Mesenteric fat pad (tissue), 1 donor: ENCODE data around the gene ARHGAP15. TPM values are rescaled to one million over a fixed set of nuclear protein-coding genes. Genes with fewer than 3 reads are reported as not detected.

ENCODE experiments used
- DNase-seq: peaks from one replicate; pipeline ENCODE4 v3.0.0-alpha.2; 2020; ENCODE audit warnings: low spot score
- total RNA-seq: library from RNA; stranded (reverse); fragmentation: NEBNext Ultra II Directional; extraction: Animal tissue kit (Norgen Biotek cat#: 25700); gene quantifications from one replicate; pipeline ENCODE4 v1.2.1, GENCODE V29; 2021
- donor health status: DM: yes; HTN: yes; CAD: no.

ARHGAP15 gene
- total RNA-seq, 1 donor from 2014 or later = 11.6 TPM

DNA sequence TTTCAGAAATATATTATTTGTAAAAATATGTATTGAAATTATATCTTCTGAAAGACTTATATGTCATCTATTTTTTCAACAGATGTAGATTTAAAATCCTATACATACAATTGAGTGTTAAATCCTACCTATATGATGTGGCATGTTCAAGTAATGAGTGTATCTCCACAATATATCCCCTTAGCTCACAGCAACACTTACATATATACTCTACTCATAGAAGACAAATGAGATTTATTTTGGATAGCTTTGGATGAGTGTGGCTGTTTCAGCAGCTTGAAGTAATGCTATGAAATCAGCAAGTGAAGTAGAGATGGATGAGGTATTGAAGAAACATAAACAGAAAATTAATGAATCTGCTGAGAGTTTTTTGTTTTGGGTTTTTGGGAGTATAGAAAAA, 263.1 kb downstream of the ARHGAP15 start:
- no peak for DNase-seq

DNA sequence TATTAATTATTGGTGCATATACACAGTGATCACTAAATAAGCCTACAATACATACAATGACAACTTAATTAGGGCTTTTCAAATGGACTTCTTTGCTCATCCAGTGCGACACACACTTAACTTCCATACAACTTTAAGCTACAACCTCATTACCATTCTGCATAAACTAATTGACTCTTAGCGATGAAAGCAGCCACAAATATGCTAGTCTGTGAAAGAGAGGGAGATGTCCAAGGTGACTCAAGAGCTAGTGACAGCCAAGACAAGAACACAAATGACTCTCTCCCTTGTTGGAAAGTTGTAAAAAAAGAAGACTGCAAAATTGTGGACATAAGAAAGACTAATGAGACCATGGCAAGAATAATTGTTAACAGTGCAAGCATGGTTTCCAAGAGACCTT, 264.8 kb downstream of the ARHGAP15 start:
- DNase-seq = no peak

DNA sequence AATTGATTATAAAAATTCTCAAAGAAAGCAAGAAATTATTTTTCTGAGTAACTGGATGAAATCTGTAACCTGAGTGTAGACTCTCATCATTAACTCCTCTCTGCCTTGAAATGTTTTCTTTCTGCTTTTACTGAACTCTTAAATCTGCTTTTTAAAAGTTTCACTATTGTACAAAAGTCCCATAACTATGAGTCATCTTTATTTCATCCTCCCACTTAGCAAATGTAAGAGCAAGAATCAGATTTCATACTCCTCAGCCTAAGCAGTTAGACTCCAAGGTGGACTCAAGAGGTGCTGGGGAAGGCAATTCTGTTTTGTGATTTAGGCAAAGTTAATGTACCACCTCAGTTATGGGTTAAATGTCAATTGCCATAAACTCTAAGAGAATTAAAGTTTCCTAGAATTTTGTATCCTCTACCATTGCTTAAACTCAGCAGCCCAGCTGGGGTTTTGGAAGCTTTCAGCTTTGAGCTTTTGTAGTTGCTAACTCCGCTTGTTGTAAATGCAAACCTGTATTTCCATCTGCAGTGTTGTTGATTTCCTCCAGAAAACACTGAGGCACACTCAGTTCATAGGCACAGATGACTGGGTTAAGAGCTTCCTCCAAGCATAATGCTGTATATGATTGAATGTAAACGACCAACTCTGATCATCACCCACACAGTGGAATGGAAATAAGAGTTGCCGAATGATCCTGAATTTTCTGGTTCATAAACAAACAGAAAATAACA, 268.8 kb downstream of the ARHGAP15 start:
- DNase-seq = no peak

DNA sequence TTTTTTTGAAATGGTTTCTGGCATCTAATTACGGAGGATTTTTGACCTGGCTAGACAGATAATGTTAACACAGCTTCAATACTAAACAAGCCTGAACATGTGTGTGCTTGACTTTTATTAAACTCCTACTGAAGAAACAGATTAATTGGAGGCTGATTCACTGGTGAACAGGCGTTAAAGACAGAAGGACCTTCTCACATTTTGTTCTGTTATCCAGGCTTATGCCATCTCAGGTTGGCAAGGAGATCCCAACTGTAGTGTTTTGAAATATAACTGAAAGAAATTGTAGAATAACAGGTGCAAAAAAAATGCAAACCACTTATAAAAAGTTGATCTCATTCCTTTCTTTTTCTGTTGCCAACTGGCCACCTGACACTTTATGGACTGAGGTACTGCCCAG, 269.6 kb downstream of the ARHGAP15 start:
- DNase-seq = no peak

DNA sequence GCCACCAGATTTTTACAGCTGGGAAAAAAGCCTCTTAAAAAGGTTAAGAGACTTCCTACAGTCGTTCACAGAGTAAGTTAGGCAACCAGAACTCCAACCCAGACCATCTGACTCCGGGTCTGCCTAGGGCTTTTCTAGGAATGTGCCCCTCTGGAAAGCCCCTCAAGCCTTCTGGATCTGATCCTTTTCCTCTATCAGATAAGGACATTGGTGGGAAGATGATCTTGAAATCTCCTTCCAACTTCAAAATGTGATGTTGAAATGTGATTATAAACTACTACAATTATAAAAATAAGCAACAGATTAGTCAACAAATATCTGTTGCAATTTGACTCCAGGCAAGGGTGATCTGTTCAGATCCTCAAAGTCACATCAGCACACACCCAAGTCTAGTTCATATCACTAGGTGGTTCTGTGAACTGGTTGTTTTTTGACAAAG, 270.4 kb downstream of the ARHGAP15 start:
- no peak for DNase-seq

DNA sequence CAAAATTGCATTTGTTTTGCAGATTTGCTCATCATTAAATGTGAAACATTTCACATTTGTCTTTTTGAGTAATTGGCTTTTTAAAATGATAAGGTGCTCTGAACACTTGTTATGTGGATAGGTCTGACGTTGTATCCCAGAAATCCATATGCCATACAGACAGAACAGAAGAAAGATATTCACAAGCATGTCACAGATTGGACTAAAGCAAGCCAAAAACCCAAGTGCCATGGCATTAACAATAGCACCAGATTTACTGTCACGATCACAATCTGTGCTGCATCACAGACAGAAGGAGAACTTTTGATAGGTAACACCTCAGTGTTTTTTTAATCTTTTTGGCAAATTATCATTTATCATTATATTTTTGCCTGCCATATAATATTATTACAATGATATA, 272.6 kb downstream of the ARHGAP15 start:
- DNase-seq = no peak

DNA sequence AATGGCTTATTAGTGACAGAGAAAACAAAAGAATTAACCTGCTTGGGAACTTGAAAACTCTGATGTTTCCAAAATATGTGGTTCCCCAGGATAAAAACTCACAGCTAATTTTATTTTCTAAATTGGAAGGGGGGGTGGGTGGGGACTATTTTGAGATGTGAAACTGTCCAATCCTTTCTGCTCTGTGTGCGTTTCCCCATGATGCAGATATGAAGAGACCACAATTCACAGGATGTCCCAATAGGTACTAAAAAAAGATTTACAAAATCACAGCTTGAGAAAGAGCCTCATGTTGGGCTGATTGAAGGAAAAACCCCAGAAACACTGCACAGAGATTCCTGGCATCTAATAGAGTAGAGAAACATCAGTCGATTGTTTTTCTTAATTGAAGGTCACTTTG, 273.2 kb downstream of the ARHGAP15 start:
- no peak for DNase-seq

DNA sequence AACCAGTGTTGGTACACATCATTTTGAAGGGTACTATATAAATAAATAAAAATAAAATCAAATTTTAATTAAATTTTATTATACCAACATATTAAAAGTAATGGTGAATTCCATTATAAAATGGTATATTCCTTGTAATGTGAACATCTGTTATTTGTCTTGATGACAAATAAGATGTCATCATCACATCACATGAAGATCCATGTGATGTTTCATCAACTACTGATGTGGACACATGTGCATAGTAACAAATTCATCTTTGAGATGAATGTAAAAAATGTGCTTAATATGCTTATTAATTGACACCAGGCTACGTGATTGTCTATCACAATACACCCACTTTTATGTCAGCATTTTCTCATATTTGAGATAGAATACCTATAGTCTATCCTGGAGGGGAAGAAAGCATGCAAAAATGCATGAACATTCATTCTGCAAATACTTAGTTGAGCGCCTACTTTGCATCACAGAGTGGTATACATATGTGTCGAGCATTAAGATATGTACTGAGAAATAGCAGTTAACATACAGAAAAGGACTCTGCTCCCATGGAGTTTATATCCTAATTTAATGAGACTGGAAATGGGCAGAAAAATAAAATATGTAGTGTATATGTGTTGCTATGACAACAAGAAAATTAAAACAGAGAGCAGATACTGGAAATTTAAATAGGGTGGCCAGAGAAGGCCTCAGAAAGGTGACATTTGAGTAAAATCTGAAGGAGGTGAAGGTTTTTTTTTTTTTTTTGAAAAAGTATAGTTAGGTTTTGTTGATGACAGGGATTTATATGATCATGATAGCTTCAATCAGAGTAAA, 281.1 kb downstream of the ARHGAP15 start:
- no peak for DNase-seq

DNA sequence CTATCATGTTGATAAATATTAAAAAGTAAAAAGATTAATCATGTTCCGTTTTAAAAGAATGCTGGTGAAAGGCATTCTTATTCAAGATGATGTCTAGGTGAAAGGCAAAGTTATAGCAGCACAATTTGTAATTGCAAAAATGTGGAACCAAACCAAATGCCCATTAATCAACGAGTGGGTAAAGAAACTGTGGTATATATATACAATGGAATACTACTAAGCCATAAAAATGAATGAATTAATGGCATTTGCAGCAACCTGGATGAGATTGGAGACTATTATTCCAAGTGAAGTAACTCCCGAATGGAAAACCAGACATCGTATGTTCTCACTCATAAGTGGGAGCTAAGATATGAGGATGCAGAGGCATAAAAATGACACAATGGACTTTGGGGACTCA, 286.4 kb downstream of the ARHGAP15 start:
- DNase-seq = no peak

DNA sequence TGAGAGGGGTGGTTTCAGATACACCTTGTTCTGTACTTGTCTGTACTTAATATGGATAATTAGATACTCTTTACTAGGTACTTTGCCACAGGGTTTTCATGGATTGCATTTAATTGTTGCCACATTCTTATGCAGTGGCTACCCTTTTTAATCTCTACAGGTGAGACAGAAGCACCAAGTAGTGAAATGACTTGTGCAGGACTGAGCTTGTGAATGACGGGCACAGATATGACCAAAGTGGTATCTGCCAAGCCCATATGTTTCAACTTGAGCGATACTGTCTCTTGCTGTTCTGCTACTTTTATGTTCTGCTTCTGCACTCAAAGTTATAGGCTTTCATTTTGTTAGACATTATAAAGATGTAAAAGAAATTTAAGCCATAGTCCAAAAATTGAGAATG, 288.2 kb downstream of the ARHGAP15 start:
- no peak for DNase-seq

DNA sequence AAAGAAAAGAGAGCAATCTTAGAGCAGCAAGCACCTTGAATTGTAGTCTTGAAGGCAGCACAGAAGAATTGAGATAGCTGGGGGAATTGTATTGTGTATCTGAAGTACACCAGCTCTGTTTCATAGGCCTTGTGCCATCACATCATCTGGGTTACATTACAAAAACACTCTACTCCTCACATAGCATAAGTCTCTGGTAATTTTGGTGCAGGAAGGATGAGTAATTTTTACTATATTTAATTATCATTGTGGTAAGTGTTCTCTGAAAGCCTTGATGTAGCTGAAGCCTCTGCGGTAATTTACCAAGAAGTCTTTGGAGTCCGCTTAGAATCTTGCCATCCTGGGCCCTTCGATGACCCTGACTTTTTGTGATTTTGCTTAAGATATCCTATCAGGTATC, 291.1 kb downstream of the ARHGAP15 start:
- DNase-seq = no peak

DNA sequence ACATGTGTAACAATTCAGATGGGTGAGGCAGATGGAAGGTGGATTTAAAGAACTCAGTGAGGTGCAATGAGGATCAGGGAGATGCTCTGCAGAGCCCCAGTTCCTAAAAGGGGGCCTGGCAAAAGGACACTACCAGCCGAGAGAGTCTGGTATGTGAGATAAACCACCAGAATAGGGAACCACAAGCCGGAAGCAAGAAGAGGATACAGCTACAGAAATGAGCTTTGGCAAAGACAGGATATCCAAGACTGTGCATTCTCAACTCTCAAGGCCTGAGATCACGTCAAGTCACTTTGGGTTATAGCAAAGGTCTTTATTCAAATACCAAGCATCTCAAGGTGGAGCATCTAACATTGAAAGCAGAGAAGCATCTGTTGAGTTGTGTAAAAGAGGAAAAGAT, 293.5 kb downstream of the ARHGAP15 start:
- DNase-seq = no peak

DNA sequence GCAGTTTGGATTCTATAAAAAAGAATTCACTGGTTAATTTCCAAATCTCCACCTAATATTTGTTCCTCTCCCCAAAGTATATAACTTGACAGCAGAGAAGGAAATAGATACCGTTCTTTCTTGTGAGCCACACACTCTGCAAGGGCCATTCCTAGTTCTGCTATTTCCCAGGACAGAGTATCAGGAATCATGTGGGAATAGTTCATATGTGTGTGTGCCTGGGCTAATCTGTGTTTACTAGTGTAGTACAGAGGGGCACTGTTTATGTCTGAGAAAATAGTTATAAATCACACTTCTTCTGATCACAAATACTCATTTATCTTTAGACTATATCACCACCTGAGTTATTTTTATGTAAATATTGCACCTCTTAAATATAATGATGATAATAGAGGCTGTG, 296.7 kb downstream of the ARHGAP15 start:
- DNase-seq = no peak

DNA sequence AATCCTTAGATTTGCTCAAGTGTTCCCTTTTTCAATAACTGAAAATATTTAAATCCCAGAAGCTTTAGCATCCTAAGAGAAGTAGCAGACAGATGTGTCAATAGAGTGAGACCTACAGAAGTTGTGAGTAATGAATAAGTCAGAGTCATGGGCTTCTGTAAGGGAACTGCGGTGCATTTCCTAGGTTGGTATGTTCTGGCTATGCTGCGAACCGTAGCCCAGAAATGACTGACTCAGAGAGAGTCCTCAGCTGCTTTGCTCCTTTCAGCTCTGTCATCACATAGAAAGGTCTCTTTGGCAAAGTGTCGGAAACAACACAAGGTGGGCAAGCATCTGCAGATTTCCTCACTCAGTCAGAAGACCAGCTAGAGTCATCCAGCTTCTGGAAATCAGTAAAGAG, 297.1 kb downstream of the ARHGAP15 start:
- no peak for DNase-seq

DNA sequence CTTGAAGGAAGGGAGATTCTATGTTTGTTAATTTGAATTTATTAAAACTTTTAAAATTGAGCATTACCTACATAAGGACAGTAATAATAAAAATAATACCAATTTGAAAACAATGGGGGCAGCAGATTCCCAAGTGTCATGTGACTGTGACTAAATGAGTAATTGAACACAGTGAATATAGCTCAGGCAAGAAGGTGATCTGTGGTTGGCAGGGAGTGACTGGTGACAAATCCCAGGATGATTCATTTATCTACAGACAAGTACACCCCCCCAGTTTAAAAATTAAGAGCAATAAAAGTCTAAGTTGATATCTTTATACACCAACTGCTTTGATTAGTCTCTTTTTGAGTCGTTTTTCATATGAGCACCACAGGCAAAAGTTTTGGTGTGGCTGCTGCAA, 299.5 kb downstream of the ARHGAP15 start:
- no peak for DNase-seq

DNA sequence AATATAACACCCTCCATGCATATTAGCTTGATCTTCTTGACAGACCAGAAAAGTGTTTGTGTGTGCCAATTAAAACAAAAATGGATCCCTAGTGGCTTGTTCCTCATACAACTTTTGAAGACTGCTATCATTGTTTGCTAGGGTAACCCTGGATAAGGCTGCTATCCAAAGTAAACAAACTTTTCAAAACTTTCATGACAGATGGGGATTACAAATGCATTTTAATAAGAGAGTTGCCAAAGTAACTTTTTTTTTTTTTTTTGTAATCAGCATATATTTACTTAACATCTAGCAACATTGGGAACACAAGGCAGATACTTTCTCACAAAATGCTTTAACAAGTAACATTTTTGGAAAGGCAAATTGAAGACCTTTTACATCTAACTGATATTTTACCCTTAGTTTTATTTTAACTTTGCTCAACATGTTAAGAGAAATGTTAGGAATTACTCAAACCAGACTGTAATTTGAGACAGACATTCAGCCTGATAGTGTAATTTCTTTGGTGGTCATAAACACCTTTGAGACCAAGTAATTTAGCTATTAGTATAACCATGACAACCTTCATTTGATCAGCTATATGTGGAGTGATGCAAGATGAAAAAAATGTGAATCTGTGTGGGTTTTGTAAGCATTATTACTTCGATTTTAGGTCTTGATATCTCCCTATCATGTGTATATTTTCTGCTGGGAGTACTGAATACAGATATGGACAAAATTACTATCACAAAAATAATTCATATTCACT, 300.9 kb downstream of the ARHGAP15 start:
- DNase-seq = no peak

DNA sequence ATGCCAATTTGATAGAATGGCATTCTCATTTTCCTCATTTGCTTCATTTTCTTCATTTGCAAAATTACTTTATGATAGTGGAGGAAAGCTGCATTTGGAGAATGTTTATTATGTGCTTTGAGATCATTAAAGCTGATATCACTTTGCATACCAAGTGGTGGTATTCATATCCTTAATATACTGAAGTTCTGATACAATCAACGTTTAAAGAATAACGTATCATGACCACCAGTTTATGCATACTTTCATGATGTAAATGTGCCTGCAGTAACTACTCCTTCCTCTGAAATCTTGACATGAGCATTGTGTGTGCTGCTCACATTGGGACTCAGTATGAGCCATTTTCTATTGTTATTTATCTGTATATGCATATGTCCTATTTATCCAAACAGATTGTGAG, 302.1 kb downstream of the ARHGAP15 start:
- no peak for DNase-seq

DNA sequence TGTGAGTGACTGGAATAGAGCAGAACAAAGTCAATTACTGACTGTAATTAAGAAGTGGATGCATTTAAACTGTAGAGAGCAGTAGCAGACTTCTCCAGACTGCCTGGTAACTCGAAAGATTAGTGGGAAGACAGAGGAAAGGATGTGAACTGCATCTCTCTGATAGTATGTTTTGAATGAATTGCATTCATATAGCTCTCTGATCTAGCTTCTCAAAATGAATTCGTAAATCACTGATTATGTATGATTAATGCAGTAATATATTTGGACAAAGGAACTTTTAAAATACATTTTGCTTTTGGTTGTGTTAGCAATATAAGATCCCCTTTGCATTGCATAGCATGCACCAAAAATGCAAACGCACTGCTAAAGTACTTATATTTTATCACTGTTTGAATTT, 304.0 kb downstream of the ARHGAP15 start:
- DNase-seq = no peak

DNA sequence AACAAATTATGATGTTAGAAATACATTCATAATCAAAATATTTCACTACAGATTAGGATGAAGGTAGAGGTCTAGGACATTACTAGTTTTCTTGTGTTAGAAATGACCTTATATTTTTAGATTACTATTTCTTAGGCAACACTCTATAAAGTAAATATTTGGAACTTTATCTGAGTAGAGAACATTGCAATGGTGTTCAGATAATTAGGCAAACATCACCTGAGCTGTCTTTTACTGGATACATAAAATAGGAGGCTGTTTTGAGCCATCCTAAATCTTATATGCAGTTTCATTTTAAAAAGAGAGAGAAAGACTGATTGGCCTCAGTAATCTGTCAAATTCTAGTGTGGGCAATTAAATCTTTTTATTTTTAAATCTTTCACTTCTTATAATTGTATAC, 304.6 kb downstream of the ARHGAP15 start:
- no peak for DNase-seq

DNA sequence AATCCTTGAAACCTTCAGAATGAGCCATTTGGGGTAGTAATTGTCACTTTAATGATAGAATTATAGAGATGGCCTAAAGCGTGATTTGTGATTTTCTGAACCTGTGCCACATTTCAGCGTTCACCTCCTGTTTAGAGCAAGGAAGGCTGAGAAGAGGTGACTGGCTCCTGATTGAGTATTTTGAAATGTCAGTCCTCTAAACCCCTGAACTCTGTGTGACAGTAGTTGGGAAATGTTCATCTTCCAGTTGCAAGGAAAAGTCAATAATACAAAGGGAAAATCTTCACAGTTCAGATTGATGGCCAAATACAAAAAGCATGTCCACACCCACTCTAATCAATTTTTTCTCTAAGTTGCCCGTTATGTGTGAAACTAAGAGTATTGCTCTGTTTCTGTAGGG, 305.2 kb downstream of the ARHGAP15 start:
- no peak for DNase-seq

DNA sequence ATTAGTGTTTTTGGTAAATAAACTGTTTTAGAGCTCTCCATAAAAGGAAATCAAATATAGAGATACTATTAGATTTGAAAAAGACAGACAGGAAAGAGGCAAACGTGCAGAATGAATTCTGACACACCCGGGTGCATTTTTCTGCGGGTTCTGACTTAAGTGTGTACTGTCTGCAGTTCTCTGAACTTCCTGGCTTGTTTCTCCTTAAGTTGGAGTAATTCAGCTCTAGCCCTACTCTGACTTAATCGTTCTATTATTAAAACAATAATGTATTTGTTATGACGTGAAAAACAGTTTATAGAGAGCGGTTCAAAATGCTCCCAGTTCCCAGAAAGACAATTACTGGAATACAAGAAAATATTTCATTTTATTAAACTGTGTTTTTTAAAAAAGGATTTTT, 305.9 kb downstream of the ARHGAP15 start:
- DNase-seq = no peak

DNA sequence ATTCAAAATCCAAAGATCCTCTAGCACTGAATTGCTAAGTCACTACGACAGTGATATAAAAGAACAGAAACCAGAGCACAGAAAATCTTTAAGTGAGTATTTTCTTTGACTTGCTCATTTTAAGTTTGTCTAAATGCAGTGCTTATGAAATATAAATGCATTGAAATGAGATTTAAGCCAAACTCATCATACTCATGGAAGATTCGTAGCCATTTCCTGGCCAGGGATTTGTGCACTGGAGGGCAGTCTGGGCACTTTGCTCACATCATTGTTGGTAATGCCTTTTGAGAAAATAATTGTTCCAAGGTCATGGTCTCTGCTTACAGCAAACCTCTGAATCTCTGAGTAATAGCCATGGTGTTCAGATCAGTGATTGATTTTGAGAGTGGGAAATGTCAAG, 307.7 kb downstream of the ARHGAP15 start:
- no peak for DNase-seq
